T-helper 2 cell treated with Interferon-gamma antibody and Interleukin-4, amounts not matched to agents 5 μg/mL and 100 μg/mL, for 36 hours (primary cell): ENCODE data around the gene SYP.

Source experiments
- DNase-seq: peaks from one replicate; pipeline ENCODE4 v3.0.0; 2021; ENCODE audit warnings: low spot score
- H3K27ac Mint-ChIP-seq: one replicate; pipeline ENCODE4 v1.8.0; 2021; ENCODE audit warnings: mild to moderate bottlenecking, mixed read lengths
- H3K27me3 Mint-ChIP-seq: one replicate; pipeline ENCODE4 v1.8.0; 2021; ENCODE audit warnings: low read depth, mixed read lengths
- H3K36me3 Mint-ChIP-seq: one replicate; pipeline ENCODE4 v1.8.0; 2021; ENCODE audit warnings: low read depth, mixed read lengths
- H3K4me1 Mint-ChIP-seq: one replicate; pipeline ENCODE4 v1.8.0; 2021; ENCODE audit warnings: low read depth, mixed read lengths
- H3K4me3 Mint-ChIP-seq: one replicate; pipeline ENCODE4 v1.8.0; 2022; ENCODE audit warnings: mild to moderate bottlenecking, moderate library complexity, mixed read lengths
- H3K9me3 Mint-ChIP-seq: one replicate; pipeline ENCODE4 v1.8.0; 2021; ENCODE audit warnings: mixed read lengths

The SYP gene

GRCh38 chrX:49232525-49232924 lies 32.5 kb upstream of the SYP start:
- Mint-ChIP-seq H3K4me1 (peaks cover 22% of the 10 kb centered on the region), H3K36me3 (peaks cover 6% of the 10 kb centered on the region), H3K27me3 (no peaks in the 10 kb centered on the region), H3K27ac (no peak overlapping the region), H3K9me3 (no peaks in the 10 kb centered on the region), H3K4me3 (no peak overlapping the region)
- DNase-seq: no peak

DNA sequence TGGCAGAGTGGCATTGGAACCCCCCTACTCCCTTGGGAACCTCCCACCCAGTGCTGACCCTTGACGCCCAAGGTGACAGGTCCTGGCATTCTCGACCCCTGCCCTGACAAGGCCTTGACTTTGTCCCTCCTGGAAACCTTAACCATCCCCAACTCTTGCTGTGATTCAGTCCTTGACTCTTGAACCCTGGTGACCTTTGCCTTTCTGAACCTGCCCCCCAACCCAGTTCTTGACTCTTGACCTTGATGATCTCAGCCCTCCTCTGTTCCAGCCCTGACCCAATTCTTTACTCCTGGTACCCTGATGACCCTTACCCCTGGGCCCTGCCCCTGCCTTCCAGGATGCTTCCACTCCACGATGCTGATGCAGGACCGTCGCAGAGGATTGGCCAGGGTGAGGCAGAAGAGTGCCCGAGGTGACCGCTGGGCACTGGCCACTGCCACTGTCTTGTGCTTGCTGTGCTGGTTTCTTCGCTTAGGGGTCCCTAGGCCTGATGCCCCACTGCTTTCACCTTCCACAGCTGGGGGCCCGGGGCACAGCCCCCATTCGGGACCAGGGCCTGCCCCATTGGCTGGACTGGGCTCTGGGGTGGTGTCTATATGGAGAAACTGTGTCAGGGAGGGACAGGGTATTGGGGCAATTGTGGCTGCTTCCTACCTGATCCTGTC lies 31.5 kb upstream of the SYP start:
- Mint-ChIP-seq H3K4me1 (peaks cover 14% of the 10 kb centered on the region), H3K4me3 (peak overlapping the region; percentile 76), H3K27me3 (no peaks in the 10 kb centered on the region), H3K36me3 (no peaks in the 10 kb centered on the region), H3K9me3 (no peaks in the 10 kb centered on the region), H3K27ac (peak overlapping the region; percentile 90)
- DNase-seq: no peak

GRCh38 chrX:49230500-49231232 lies 30.7 kb upstream of the SYP start:
- DNase-seq: peak; percentile 58
- Mint-ChIP-seq H3K9me3 (no peaks in the 10 kb centered on the region), H3K4me3 (peak overlapping the region; percentile 76), H3K36me3 (no peaks in the 10 kb centered on the region), H3K27ac (peak overlapping the region; percentile 90), H3K27me3 (peaks cover 1% of the 10 kb centered on the region), H3K4me1 (peaks cover 14% of the 10 kb centered on the region)

DNA sequence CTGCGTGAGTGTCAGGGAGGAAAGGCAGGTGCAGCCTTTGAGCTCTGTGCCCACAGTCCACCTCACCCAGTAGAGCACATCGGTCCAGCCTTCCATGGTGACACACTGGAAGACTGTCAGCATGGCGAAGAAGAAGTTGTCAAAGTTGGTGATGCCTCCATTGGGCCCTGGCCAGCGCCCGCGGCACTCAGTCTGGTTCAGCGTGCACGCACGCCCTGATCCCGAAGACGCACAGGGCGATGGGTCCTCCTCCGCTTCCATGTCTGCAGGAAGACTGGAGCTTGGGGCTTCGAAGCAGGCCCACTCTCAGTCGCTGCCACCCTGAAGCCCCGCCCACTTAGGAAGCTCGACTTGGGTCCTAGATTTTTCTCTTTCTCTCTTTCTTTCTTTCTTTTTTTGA lies 28.2 kb upstream of the SYP start:
- Mint-ChIP-seq H3K9me3 (no peaks in the 10 kb centered on the region), H3K4me1 (peaks cover 11% of the 10 kb centered on the region), H3K36me3 (no peaks in the 10 kb centered on the region), H3K27ac (no peak overlapping the region), H3K4me3 (no peak overlapping the region), H3K27me3 (peaks cover 8% of the 10 kb centered on the region)
- no peak for DNase-seq

DNA sequence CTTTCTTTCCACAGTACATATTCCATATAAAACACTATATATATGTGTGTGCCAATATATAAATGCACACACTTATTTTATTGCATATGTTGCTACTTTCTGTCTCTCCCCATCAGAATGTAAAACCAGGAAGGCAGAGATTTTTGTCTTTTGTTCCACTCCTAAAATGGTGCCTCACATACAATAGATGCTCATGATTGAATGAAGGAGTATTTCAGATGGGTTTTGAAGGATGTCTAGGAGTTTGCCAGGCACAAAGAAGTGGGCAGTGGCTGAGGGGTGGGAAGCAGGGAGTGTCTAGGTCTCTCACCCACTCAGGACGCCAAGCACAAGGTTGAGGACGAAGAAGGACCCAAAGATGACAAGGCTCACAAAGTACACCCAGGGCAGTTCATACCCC lies 27.7 kb upstream of the SYP start:
- no peak for DNase-seq
- Mint-ChIP-seq H3K27ac (no peak overlapping the region), H3K9me3 (no peaks in the 10 kb centered on the region), H3K36me3 (no peaks in the 10 kb centered on the region), H3K27me3 (peaks cover 8% of the 10 kb centered on the region), H3K4me3 (no peak overlapping the region), H3K4me1 (peaks cover 10% of the 10 kb centered on the region)

DNA sequence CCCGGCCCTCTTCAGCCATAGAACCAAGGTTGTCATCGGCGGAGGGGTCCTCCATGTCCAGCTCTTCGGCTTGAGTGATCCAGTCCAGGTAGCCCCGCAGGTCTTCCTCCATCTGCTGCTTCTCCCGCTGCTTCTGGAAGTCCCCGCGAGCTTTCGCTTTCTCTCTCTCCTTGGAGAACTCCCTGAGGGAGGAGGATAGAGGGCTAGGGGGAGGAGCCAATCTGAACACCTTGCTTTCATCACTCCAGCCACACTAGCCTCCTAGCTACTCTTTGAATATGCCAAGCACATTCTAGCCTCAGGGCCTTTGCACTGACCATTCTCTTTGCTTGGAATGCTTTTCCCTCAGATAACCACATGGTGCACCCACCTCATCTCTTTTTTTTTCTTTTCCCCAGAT lies 27.0 kb upstream of the SYP start:
- Mint-ChIP-seq H3K27me3 (peaks cover 8% of the 10 kb centered on the region), H3K9me3 (no peaks in the 10 kb centered on the region), H3K4me3 (no peak overlapping the region), H3K4me1 (peaks cover 8% of the 10 kb centered on the region), H3K36me3 (no peaks in the 10 kb centered on the region), H3K27ac (no peak overlapping the region)
- DNase-seq: no peak

- no peak overlapping the region for H3K27ac Mint-ChIP-seq
- H3K9me3 Mint-ChIP-seq: no peaks in the 10 kb centered on the region
- H3K27me3 Mint-ChIP-seq: peaks cover 8% of the 10 kb centered on the region
- no peaks in the 10 kb centered on the region for H3K36me3 Mint-ChIP-seq
- no peaks in the 10 kb centered on the region for H3K4me1 Mint-ChIP-seq
- no peak overlapping the region for H3K4me3 Mint-ChIP-seq
- no peak for DNase-seq
Observed at GRCh38 chrX:49225858-49226257, 25.9 kb upstream of the SYP start.

GRCh38 chrX:49221868-49222267 lies 21.9 kb upstream of the SYP start:
- Mint-ChIP-seq H3K36me3 (no peaks in the 10 kb centered on the region), H3K4me1 (no peaks in the 10 kb centered on the region), H3K4me3 (no peak overlapping the region), H3K27ac (no peak overlapping the region), H3K27me3 (peaks cover 11% of the 10 kb centered on the region), H3K9me3 (no peaks in the 10 kb centered on the region)
- DNase-seq: no peak

- Mint-ChIP-seq H3K27ac (no peak overlapping the region), H3K4me3 (no peak overlapping the region), H3K9me3 (no peaks in the 10 kb centered on the region), H3K27me3 (peaks cover 8% of the 10 kb centered on the region), H3K36me3 (no peaks in the 10 kb centered on the region), H3K4me1 (no peaks in the 10 kb centered on the region)
- DNase-seq: no peak
Observed at GRCh38 chrX:49220100-49220499, 20.1 kb upstream of the SYP start.

DNA sequence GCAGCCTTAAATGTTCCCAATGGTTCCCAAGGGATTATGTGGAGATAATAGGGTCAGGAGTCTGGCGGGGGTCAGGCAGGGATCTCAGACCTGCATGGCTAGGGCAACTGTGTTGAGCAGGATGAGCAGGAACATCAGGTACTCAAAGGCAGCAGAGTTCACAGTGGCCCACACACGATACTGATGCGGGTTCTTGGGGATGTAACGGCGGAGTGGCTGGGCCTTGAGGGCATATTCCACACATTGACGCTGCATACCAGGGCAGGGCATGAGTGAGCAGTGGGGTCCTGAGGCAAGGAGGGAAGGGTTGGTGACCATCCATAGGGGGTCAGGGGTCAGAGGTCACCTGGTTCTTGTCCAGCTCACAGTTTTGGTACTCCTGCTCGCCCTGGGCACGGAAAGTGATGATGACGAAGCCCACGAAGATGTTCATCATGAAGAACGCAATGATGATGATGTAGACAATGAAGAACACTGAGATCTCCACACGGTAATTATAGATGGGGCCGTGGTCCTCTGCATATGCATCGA lies 15.1 kb upstream of the SYP start:
- no peak overlapping the region for H3K27ac Mint-ChIP-seq
- no peaks in the 10 kb centered on the region for H3K4me1 Mint-ChIP-seq
- H3K4me3 Mint-ChIP-seq: no peak overlapping the region
- DNase-seq: no peak
- H3K36me3 Mint-ChIP-seq: no peaks in the 10 kb centered on the region
- no peaks in the 10 kb centered on the region for H3K9me3 Mint-ChIP-seq
- peaks cover 3% of the 10 kb centered on the region for H3K27me3 Mint-ChIP-seq

DNA sequence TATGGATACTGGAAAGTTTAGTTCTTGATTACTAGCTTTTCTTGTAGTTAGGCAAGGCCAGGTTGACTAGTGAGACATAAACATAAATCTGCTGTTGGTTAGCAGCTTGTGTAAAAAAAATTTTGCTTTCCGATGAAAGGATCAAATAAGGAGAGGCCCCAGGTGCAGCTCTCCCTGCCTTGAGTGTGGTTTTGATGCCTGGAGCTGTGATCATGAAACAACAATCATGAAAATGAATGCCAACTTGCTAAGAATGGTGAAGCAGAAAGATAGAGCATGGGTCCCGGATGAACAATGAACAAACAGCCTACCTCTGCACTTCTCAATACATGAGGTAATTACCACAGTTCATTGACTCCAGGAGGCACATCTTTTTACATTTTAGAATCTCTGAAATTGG lies 14.4 kb upstream of the SYP start:
- Mint-ChIP-seq H3K36me3 (no peaks in the 10 kb centered on the region), H3K4me1 (no peaks in the 10 kb centered on the region), H3K27ac (no peak overlapping the region), H3K27me3 (no peaks in the 10 kb centered on the region), H3K4me3 (no peak overlapping the region), H3K9me3 (no peaks in the 10 kb centered on the region)
- no peak for DNase-seq

DNA sequence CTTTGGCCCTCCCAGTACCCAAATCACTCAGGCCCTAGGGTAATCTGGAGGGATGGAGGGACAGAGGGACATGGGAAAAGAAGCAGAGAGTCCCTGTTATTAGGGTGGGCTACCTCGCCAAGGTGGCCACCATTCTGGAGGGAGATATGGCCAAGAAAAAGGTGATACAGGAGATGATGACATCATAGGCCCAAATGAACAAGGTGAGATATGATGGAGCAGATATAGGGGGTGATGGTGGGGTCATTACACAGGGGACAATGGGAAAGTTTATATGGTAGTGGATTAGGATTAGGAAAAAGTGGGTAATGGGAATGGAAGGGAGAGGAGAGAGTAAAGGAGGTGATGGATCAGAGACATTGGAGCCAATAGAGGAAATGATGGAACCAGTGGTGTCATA lies 12.9 kb upstream of the SYP start:
- H3K9me3 Mint-ChIP-seq: no peaks in the 10 kb centered on the region
- no peaks in the 10 kb centered on the region for H3K36me3 Mint-ChIP-seq
- H3K27me3 Mint-ChIP-seq: no peaks in the 10 kb centered on the region
- DNase-seq: no peak
- no peak overlapping the region for H3K4me3 Mint-ChIP-seq
- no peak overlapping the region for H3K27ac Mint-ChIP-seq
- no peaks in the 10 kb centered on the region for H3K4me1 Mint-ChIP-seq

GRCh38 chrX:49212209-49212608 lies 12.2 kb upstream of the SYP start:
- H3K9me3 Mint-ChIP-seq: no peaks in the 10 kb centered on the region
- H3K27ac Mint-ChIP-seq: no peak overlapping the region
- no peak overlapping the region for H3K4me3 Mint-ChIP-seq
- no peaks in the 10 kb centered on the region for H3K4me1 Mint-ChIP-seq
- H3K27me3 Mint-ChIP-seq: no peaks in the 10 kb centered on the region
- H3K36me3 Mint-ChIP-seq: no peaks in the 10 kb centered on the region
- DNase-seq: no peak

GRCh38 chrX:49211074-49211473 lies 11.1 kb upstream of the SYP start:
- Mint-ChIP-seq H3K9me3 (no peaks in the 10 kb centered on the region), H3K27me3 (no peaks in the 10 kb centered on the region), H3K27ac (no peak overlapping the region), H3K4me3 (no peak overlapping the region), H3K36me3 (no peaks in the 10 kb centered on the region), H3K4me1 (no peaks in the 10 kb centered on the region)
- DNase-seq: no peak
